ENCODE data around the gene SLC28A3. TPM values are rescaled to one million over a fixed set of nuclear protein-coding genes. Genes with fewer than 3 reads are reported as not detected.

The SLC28A3 gene
- total and polyA plus RNA-seq, 7 donors = 0.23 to 2.4 TPM; not detected in 5

- Histone ChIP-seq H3K4me3 (no peak overlapping the region), H3K4me1 (no peaks in the 10 kb centered on the region), H3K27ac (no peak overlapping the region), H3K36me3 (no peaks in the 10 kb centered on the region), H3K27me3 (no peaks in the 10 kb centered on the region), H3K9me3 (no peaks in the 10 kb centered on the region)
- TF ChIP-seq, protein P1, sequence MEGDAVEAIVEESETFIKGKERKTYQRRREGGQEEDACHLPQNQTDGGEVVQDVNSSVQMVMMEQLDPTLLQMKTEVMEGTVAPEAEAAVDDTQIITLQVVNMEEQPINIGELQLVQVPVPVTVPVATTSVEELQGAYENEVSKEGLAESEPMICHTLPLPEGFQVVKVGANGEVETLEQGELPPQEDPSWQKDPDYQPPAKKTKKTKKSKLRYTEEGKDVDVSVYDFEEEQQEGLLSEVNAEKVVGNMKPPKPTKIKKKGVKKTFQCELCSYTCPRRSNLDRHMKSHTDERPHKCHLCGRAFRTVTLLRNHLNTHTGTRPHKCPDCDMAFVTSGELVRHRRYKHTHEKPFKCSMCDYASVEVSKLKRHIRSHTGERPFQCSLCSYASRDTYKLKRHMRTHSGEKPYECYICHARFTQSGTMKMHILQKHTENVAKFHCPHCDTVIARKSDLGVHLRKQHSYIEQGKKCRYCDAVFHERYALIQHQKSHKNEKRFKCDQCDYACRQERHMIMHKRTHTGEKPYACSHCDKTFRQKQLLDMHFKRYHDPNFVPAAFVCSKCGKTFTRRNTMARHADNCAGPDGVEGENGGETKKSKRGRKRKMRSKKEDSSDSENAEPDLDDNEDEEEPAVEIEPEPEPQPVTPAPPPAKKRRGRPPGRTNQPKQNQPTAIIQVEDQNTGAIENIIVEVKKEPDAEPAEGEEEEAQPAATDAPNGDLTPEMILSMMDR (IDR thresholded peaks at IDR 0.05) = no peak
- TF ChIP-seq POLR2A (IDR thresholded peaks at IDR 0.05) (no peak), EP300 (IDR thresholded peaks at IDR 0.05) (no peak), POLR2AphosphoS5 (IDR thresholded peaks at IDR 0.05) (no peak)
- intact Hi-C loops (cut with DNase I) = no loop called here
- no peak for DNase-seq
- WGBS, 2 donors = 34 to 81% methylated on average over 8 of the region's 8 CpGs
These were observed 3.3 kb downstream of the SLC28A3 start for GRCh38 chr9:84337252-84337651.

GRCh38 chr9:84331119-84331809 lies 9.3 kb downstream of the SLC28A3 start:
- H3K27ac ChIP-seq = no peak overlapping the region
- intact Hi-C loops (cut with DNase I) = no loop called here
- WGBS, 2 donors = 64 to 80% methylated on average over 5 of the region's 5 CpGs
- H3K4me3 ChIP-seq = no peak overlapping the region
- TF ChIP-seq POLR2A (IDR thresholded peaks at IDR 0.05) (no peak), POLR2AphosphoS5 (IDR thresholded peaks at IDR 0.05) (no peak), EP300 (IDR thresholded peaks at IDR 0.05) (no peak)
- TF ChIP-seq, protein P1 (IDR thresholded peaks at IDR 0.05) = no peak
- no peaks in the 10 kb centered on the region for H3K36me3 ChIP-seq
- H3K27me3 ChIP-seq = no peaks in the 10 kb centered on the region
- H3K4me1 ChIP-seq = no peaks in the 10 kb centered on the region
- peaks cover 0 to 7% (median 3%) of the 10 kb centered on the region in 4 donors for H3K9me3 ChIP-seq
- DNase-seq = no peak

GRCh38 chr9:84330246-84330645 lies 10.3 kb downstream of the SLC28A3 start:
- whole genome bisulfite sequencing, 2 donors = 80 to 82% methylated on average over 1 of the region's 1 CpG
- H3K36me3 ChIP-seq = no peaks in the 10 kb centered on the region
- no peak overlapping the region for H3K27ac ChIP-seq
- H3K4me3 ChIP-seq = no peak overlapping the region
- intact Hi-C loops (cut with DNase I) = no loop called here
- TF ChIP-seq EP300 (IDR thresholded peaks at IDR 0.05) = no peak
- TF ChIP-seq, protein P1 (IDR thresholded peaks at IDR 0.05) = no peak
- H3K4me1 ChIP-seq = no peaks in the 10 kb centered on the region
- H3K27me3 ChIP-seq = no peaks in the 10 kb centered on the region
- peaks cover 0 to 7% (median 3%) of the 10 kb centered on the region in 4 donors for H3K9me3 ChIP-seq
- DNase-seq = no peak

DNA sequence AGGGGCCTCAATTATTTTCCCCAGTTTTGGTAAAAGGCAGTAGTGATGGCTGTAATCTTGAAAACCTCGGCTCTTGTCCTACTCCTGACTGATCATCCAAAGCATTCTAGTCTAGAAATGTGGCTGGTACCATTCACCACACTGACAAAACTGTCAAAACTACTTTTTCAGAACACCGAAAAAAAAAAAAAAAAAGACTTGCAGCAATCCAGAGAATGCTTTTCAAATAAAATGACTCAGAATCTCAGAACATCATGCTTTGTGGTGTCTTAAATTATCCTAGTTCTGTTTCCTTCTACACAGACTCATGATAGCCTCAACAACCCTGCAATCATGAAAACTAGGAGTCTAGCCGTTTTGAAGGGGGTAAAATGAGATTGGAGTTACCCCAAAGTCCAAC lies 13.4 kb downstream of the SLC28A3 start:
- H3K27ac ChIP-seq = no peak overlapping the region
- no peaks in the 10 kb centered on the region for H3K36me3 ChIP-seq
- WGBS, 2 donors = 91 to 92% methylated on average over 3 of the region's 3 CpGs
- H3K27me3 ChIP-seq = no peaks in the 10 kb centered on the region
- no peaks in the 10 kb centered on the region for H3K4me1 ChIP-seq
- no peak overlapping the region for H3K4me3 ChIP-seq
- no peak for DNase-seq
- H3K9me3 ChIP-seq = peaks cover 0 to 7% (median 3%) of the 10 kb centered on the region in 4 donors
- no peak for TF ChIP-seq EP300 (IDR thresholded peaks at IDR 0.05)
- TF ChIP-seq, protein P1 (IDR thresholded peaks at IDR 0.05) = no peak
- TF ChIP-seq POLR2AphosphoS5 (IDR thresholded peaks at IDR 0.05) = no peak
- no peak for TF ChIP-seq POLR2A (IDR thresholded peaks at IDR 0.05)
- intact Hi-C loops (cut with DNase I) = no loop called here
